Measurements from ENCODE around the gene SARM1.

DNA sequence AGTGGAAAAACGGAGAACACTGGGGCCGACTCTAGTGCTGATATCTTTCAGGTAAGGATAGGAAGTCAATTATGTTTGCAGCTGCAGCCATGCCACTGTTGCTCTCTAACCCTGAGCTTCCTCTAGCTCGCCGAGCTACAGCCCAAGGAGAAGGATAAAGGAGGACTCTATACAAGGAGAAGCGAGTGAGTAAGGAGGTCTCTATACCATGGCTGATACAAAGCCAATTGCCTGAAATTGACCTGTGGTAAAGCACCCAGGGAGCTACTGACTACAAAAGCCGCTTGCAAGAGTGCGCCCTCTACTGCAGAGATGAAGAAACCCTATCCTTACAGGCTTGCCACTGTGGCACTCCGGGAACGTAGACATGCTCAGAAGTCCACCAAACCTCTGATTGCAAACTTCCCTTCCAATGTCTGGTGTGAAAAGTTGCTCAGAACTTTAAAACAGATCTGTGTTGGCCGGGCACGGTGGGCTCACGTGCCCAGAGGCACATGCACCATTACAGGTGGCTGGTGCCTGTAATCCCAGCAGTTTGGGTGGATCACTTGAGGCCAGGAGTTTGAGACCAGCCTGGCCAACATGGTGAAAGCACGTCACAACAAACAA is 45.3 kb downstream of the SARM1 start:
- no peak for TF ChIP-seq POLR2AphosphoS5 (IDR thresholded peaks at IDR 0.05)
- TF ChIP-seq, protein P1, sequence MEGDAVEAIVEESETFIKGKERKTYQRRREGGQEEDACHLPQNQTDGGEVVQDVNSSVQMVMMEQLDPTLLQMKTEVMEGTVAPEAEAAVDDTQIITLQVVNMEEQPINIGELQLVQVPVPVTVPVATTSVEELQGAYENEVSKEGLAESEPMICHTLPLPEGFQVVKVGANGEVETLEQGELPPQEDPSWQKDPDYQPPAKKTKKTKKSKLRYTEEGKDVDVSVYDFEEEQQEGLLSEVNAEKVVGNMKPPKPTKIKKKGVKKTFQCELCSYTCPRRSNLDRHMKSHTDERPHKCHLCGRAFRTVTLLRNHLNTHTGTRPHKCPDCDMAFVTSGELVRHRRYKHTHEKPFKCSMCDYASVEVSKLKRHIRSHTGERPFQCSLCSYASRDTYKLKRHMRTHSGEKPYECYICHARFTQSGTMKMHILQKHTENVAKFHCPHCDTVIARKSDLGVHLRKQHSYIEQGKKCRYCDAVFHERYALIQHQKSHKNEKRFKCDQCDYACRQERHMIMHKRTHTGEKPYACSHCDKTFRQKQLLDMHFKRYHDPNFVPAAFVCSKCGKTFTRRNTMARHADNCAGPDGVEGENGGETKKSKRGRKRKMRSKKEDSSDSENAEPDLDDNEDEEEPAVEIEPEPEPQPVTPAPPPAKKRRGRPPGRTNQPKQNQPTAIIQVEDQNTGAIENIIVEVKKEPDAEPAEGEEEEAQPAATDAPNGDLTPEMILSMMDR (IDR thresholded peaks at IDR 0.05): peak; percentile 56 to 62 (median 59)
